Smooth muscle cell (in vitro differentiated cells): ENCODE measurements around the gene PRR13. TPM values are rescaled to one million over a fixed set of nuclear protein-coding genes. Genes with fewer than 3 reads are reported as not detected.
"Not testable (repeated sequence)": the region's sequence is repeated elsewhere in the genome, so short reads cannot be mapped to it uniquely, and the experiment has no call there.

Experiments
- DNase-seq: peaks from one replicate; lab custom pipeline; 2025; ENCODE audit not compliant: unreplicated experiment; lab: John Stamatoyannopoulos, UW
- H2AFZ ChIP-seq: fragments of 200-600 bp; sonication (generic); 2 replicates; pipeline ENCODE4 v1.6.0; 2016; ENCODE audit warnings: antibody characterized with exemption, low read depth, mild to moderate bottlenecking
- H3F3A ChIP-seq: fragments of 200-600 bp; sonication (generic); 2 replicates; pipeline ENCODE4 v1.6.0; 2017; ENCODE audit warnings: antibody characterized with exemption, low read depth
- H3K27ac ChIP-seq: fragments of 200-600 bp; sonication (generic); 2 replicates; pipeline ENCODE4 v1.5.1; 2016; ENCODE audit warnings: low read depth, mild to moderate bottlenecking
- H3K27me3 ChIP-seq: fragments of 200-600 bp; sonication (generic); 2 replicates; pipeline ENCODE4 v1.6.1; 2016; ENCODE audit warnings: low read depth, mild to moderate bottlenecking
- H3K36me3 ChIP-seq: fragments of 200-600 bp; sonication (generic); 2 replicates; pipeline ENCODE4 v1.5.1; 2016; ENCODE audit warnings: low read depth
- H3K4me1 ChIP-seq: fragments of 200-600 bp; sonication (generic); 2 replicates; pipeline ENCODE4 v1.5.1; 2016; ENCODE audit warnings: low read depth
- H3K4me2 ChIP-seq: fragments of 200-600 bp; sonication (generic); 2 replicates; pipeline ENCODE4 v1.6.0; 2016; ENCODE audit warnings: mild to moderate bottlenecking
- H3K4me3 ChIP-seq: fragments of 200-600 bp; sonication (generic); 2 replicates; pipeline ENCODE4 v1.5.1; 2016; ENCODE audit warnings: mild to moderate bottlenecking
- H3K79me2 ChIP-seq: fragments of 200-600 bp; sonication (generic); 2 replicates; pipeline ENCODE4 v1.6.0; 2016; ENCODE audit warnings: low read depth, mild to moderate bottlenecking
- H3K9ac ChIP-seq: fragments of 200-600 bp; sonication (generic); 2 replicates; pipeline ENCODE4 v1.6.0; 2016; ENCODE audit warnings: low read depth
- H3K9me3 ChIP-seq: fragments of 200-600 bp; sonication (generic); replicated peaks from 2 replicates; pipeline ENCODE4 v1.5.1; 2016; ENCODE audit warnings: low read depth
- H4K20me1 ChIP-seq: fragments of 200-600 bp; sonication (generic); 2 replicates; pipeline ENCODE4 v1.6.0; 2016; ENCODE audit warnings: low read depth
- WGBS: methylation state at CpG from one replicate; pipeline ENCODE4 v1.1.7; 2016; ENCODE audit warnings: low lambda C conversion rate; 5-methylcytosine and 5-hydroxymethylcytosine counted together
- polyA plus RNA-seq: library from polyadenylated mRNA; unstranded; fragments of >200 nt; fragmentation: Nextera tagmentation; extraction: Ambion mirVana; gene quantifications from 2 replicates; pipeline ENCODE4 v1.2.1, GENCODE V29; 2016
- total RNA-seq: library from RNA; depleted of rRNA; stranded (reverse); fragments of >200 nt; gene quantifications from 2 replicates; pipeline ENCODE4 v1.2.3, GENCODE V29; 2014
- TF ChIP-seq, protein P1 (sequence below): fragments of 200-600 bp; sonication (generic); IDR thresholded peaks from 2 replicates; pipeline ENCODE4 v1.5.1; 2017; ENCODE audit warnings: borderline replicate concordance, mild to moderate bottlenecking, antibody characterized with exemption; ENCODE audit not compliant: insufficient read depth, poor library complexity, severe bottlenecking

The PRR13 gene
- total and polyA plus RNA-seq, 2 experiments from 2014 or later = 65.3 to 176 TPM

DNA sequence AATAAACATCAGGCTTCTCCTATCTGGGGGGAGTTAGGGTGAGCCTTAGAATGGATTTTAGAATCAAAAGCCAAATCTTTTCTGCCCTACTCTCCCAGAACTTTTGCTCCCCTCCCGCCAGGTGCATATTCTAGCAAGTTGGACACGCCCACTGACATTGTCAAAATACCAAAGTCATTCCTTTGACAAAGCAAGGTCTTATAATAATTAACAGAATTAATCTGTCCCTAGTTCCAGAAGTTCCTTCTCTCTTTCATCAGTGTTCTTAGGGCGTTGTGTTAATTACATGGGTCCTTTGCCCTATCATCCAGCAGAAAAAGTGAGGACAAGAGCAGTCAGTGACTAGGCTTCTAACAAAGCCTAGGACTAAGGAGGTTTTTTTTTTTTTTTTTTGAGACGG, 2.4 kb downstream of the PRR13 start:
- H3K27ac ChIP-seq = no peak overlapping the region
- no peaks in the 10 kb centered on the region for H4K20me1 ChIP-seq
- TF ChIP-seq, protein P1, sequence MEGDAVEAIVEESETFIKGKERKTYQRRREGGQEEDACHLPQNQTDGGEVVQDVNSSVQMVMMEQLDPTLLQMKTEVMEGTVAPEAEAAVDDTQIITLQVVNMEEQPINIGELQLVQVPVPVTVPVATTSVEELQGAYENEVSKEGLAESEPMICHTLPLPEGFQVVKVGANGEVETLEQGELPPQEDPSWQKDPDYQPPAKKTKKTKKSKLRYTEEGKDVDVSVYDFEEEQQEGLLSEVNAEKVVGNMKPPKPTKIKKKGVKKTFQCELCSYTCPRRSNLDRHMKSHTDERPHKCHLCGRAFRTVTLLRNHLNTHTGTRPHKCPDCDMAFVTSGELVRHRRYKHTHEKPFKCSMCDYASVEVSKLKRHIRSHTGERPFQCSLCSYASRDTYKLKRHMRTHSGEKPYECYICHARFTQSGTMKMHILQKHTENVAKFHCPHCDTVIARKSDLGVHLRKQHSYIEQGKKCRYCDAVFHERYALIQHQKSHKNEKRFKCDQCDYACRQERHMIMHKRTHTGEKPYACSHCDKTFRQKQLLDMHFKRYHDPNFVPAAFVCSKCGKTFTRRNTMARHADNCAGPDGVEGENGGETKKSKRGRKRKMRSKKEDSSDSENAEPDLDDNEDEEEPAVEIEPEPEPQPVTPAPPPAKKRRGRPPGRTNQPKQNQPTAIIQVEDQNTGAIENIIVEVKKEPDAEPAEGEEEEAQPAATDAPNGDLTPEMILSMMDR = no peak
- peaks cover 7% of the 10 kb centered on the region for H3K4me1 ChIP-seq
- H3K4me2 ChIP-seq = no peak overlapping the region
- peaks cover 4% of the 10 kb centered on the region for H3F3A ChIP-seq
- no peak for DNase-seq
- H2AFZ ChIP-seq = no peak overlapping the region
- no peak overlapping the region for H3K9ac ChIP-seq
- peaks cover 14% of the 10 kb centered on the region for H3K79me2 ChIP-seq
- WGBS = 95% methylated on average over 4 of the region's 4 CpGs
- no peaks in the 10 kb centered on the region for H3K27me3 ChIP-seq
- no peaks in the 10 kb centered on the region for H3K36me3 ChIP-seq
- no peaks in the 10 kb centered on the region for H3K9me3 ChIP-seq
- H3K4me3 ChIP-seq = peak overlapping the region; percentile 5

DNA sequence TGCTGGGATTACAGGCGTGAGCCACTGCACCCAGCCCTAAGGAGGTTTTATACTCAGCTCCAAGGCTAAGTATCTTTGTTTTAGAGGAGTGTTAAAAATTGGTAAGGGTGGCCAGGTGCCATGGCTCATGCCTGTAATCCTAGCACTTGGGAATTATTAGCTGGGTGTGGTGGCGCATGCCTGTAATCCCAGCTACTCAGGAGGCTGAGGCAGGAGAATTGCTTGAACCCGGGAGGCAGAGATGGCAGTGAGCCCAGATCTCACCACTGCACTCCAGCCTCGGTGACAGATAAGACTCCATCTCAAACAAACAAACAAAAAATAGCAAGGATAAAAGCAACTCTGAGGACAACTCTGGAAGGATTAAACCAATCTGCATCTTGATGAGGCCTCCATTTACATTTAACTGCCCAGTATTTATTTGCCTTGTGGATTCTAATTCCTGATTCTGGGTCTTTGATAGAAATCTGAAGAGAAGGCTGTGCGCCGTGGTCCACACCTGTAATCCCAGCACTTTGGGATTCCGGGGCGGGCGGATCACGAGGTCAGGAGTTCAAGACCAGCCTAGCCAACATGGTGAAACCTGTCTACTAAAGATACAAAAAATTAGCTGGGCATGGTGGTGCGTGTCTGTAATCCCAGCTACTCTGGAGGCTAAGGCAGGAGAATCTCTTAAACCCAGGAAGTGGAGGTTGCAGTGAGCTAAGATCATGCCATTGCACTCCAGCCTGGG, 3.2 kb downstream of the PRR13 start:
- not testable (repeated sequence) for H3K27me3 ChIP-seq, DNase-seq, H3K4me1 ChIP-seq, H2AFZ ChIP-seq, H4K20me1 ChIP-seq, H3K27ac ChIP-seq, H3K9ac ChIP-seq, H3K36me3 ChIP-seq, H3K4me2 ChIP-seq, H3K4me3 ChIP-seq, H3K9me3 ChIP-seq, H3F3A ChIP-seq
- 95% methylated on average over 11 of the region's 11 CpGs for WGBS
- H3K79me2 ChIP-seq = peaks cover 14% of the 10 kb centered on the region

DNA sequence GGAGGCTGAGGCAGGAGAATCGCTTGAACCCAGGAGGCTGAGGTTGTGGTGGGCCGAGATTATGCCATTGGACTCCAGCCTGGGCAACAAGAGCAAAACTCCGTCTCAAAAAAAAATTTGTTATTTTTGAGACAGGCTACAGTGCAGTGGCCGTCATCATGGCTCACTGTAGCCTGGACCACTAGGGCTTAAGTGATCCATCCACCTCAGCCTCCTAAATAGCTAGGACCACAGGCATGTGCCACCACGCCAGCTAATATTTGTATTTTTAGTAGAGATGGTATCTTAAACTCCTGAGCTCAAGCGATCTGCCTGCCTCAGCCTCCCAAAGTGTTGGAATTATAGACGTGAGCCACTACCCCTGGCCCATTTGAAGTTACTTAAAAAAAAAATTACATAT, 9.4 kb downstream of the PRR13 start:
- Histone ChIP-seq H3K27ac (no peak overlapping the region), H3K4me1 (peaks cover 17% of the 10 kb centered on the region), H2AFZ (no peak overlapping the region), H3K9me3 (no peaks in the 10 kb centered on the region), H3F3A (peaks cover 19% of the 10 kb centered on the region), H3K27me3 (no peaks in the 10 kb centered on the region), H3K4me2 (no peak overlapping the region), H4K20me1 (peaks cover 38% of the 10 kb centered on the region), H3K9ac (no peak overlapping the region), H3K4me3 (no peak overlapping the region), H3K79me2 (peaks cover 38% of the 10 kb centered on the region), H3K36me3 (peaks cover 8% of the 10 kb centered on the region)
- no peak for DNase-seq
- WGBS = 88% methylated on average over 7 of the region's 7 CpGs
- TF ChIP-seq, protein P1 = no peak

DNA sequence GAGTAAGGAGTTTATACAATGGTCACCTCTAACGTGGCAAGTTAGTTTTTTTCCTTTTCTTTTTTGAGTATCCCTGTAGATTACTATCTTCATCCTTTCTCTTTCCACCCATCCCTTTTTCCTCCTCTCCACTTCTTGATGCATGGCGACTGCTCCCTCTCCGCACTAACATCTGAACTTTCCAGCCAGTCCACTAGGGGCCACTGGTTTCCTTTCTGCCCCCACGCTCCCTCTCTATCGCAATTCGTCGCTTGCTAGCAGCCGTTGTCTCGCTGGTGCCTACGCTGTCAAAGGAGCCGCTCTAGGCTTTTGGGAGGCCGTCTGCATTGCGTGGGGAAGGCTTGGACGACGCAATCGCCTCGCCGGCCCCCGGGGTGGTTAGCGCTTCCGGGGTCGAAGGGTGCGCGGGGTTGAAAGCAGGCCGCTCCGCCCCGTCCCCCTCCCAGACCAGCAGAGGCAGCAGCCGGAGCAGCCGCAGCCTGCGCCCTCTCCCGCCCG, 10.2 kb downstream of the PRR13 start, which contains the start of gene PCBP2:
Gene PCBP2, plus strand, starts transcription at position 442 of the 498 bp plus-strand sequence. CDS start 2,699 bp downstream, outside the sequence.
- Histone ChIP-seq H4K20me1 (peaks cover 46% of the 10 kb centered on the region), H3K27me3 (no peaks in the 10 kb centered on the region), H3K9me3 (no peaks in the 10 kb centered on the region), H3K4me3 (peak within 1 kb of the TSS; percentile 100), H3F3A (peaks cover 19% of the 10 kb centered on the region), H3K4me2 (peak within 1 kb of the TSS; percentile 95), H3K4me1 (peaks cover 17% of the 10 kb centered on the region), H2AFZ (no peak within 1 kb of the TSS), H3K79me2 (peaks cover 46% of the 10 kb centered on the region), H3K27ac (peak within 1 kb of the TSS; percentile 94), H3K36me3 (peaks cover 13% of the 10 kb centered on the region), H3K9ac (peak within 1 kb of the TSS; percentile 99)
- TF ChIP-seq, protein P1 = peak; percentile 67
- WGBS = under 1% methylated on average over 19 of the region's 32 CpGs
- DNase-seq = peak; percentile 92
